ENCODE measurements around the gene ADORA1. TPM values are rescaled to one million over a fixed set of nuclear protein-coding genes. Genes with fewer than 3 reads are reported as not detected.

The ADORA1 gene
- polyA plus RNA-seq, 4 donors, result 0.38 to 1.4 (median 0.54) TPM; not detected in 1

GRCh38 chr1:203146537-203146936, 19.0 kb downstream of the ADORA1 start:
- Histone ChIP-seq H3K27me3 (ENCODE audit: control insufficient read depth in 3 of 3, insufficient read depth in 3 of 3, low read length in 3 of 3) (no peaks in the 10 kb centered on the region), H3K4me1 (ENCODE audit: control insufficient read depth in 3 of 3, insufficient read depth in 2 of 3, low read depth in 1 of 3, low read length in 2 of 3) (peaks cover 0 to 5% (median 0%) of the 10 kb centered on the region in 3 donors), H3K36me3 (ENCODE audit: control insufficient read depth in 3 of 3, insufficient read depth in 2 of 3, low read depth in 1 of 3, low read length in 3 of 3) (no peaks in the 10 kb centered on the region), H3K27ac (ENCODE audit: low read depth in 1 of 3, low read length in 2 of 3) (no peak overlapping the region), H3K4me3 (ENCODE audit: low read depth in 1 of 3, low read length in 3 of 3) (no peak overlapping the region), H3K9me3 (ENCODE audit: control insufficient read depth in 2 of 2, insufficient read depth in 1 of 2, low read depth in 1 of 2, low read length in 1 of 2) (peaks cover 0 to 3% of the 10 kb centered on the region in 2 donors)
- DNase-seq (no peak), FAIRE-seq (no peak)
- WGBS, 3 donors, result 81 to 94% (median 93%) methylated on average over 7 of the region's 7 CpGs

GRCh38 chr1:203147376-203147775, 19.9 kb downstream of the ADORA1 start:
- H3K9me3 ChIP-seq (ENCODE audit: control insufficient read depth in 2 of 2, insufficient read depth in 1 of 2, low read depth in 1 of 2, low read length in 1 of 2), result peaks cover 0 to 3% of the 10 kb centered on the region in 2 donors
- no peak for FAIRE-seq
- H3K36me3 ChIP-seq (ENCODE audit: control insufficient read depth in 3 of 3, insufficient read depth in 2 of 3, low read depth in 1 of 3, low read length in 3 of 3), result no peaks in the 10 kb centered on the region
- H3K27me3 ChIP-seq (ENCODE audit: control insufficient read depth in 3 of 3, insufficient read depth in 3 of 3, low read length in 3 of 3), result no peaks in the 10 kb centered on the region
- peaks cover 0 to 11% (median 0%) of the 10 kb centered on the region in 3 donors for H3K4me1 ChIP-seq (ENCODE audit: control insufficient read depth in 3 of 3, insufficient read depth in 2 of 3, low read depth in 1 of 3, low read length in 2 of 3)
- DNase-seq, result no peak
- 84 to 88% (median 86%) methylated on average over 5 of the region's 5 CpGs for WGBS, 3 donors
- H3K27ac ChIP-seq (ENCODE audit: low read depth in 1 of 3, low read length in 2 of 3), result no peak overlapping the region
- no peak overlapping the region for H3K4me3 ChIP-seq (ENCODE audit: low read depth in 1 of 3, low read length in 3 of 3)

- no peak overlapping the region for H3K4me3 ChIP-seq (ENCODE audit: low read depth in 1 of 3, low read length in 3 of 3)
- H3K27me3 ChIP-seq (ENCODE audit: control insufficient read depth in 3 of 3, insufficient read depth in 3 of 3, low read length in 3 of 3), result no peaks in the 10 kb centered on the region
- peaks cover 0 to 13% (median 0%) of the 10 kb centered on the region in 3 donors for H3K4me1 ChIP-seq (ENCODE audit: control insufficient read depth in 3 of 3, insufficient read depth in 2 of 3, low read depth in 1 of 3, low read length in 2 of 3)
- no peak overlapping the region for H3K27ac ChIP-seq (ENCODE audit: low read depth in 1 of 3, low read length in 2 of 3)
- WGBS, 3 donors, result 91 to 93% (median 92%) methylated on average over 5 of the region's 5 CpGs
- peaks cover 0 to under 1% of the 10 kb centered on the region in 2 donors for H3K9me3 ChIP-seq (ENCODE audit: control insufficient read depth in 2 of 2, insufficient read depth in 1 of 2, low read depth in 1 of 2, low read length in 1 of 2)
- no peaks in the 10 kb centered on the region for H3K36me3 ChIP-seq (ENCODE audit: control insufficient read depth in 3 of 3, insufficient read depth in 2 of 3, low read depth in 1 of 3, low read length in 3 of 3)
- FAIRE-seq (no peak), DNase-seq (peak in 1 of 2 donors; percentile 14)
These were observed 20.6 kb downstream of the ADORA1 start for GRCh38 chr1:203148127-203148526.

- H3K4me1 ChIP-seq (ENCODE audit: control insufficient read depth in 3 of 3, insufficient read depth in 2 of 3, low read depth in 1 of 3, low read length in 2 of 3), result peaks cover 0 to 13% (median 0%) of the 10 kb centered on the region in 3 donors
- no peaks in the 10 kb centered on the region for H3K9me3 ChIP-seq (ENCODE audit: control insufficient read depth in 2 of 2, insufficient read depth in 1 of 2, low read depth in 1 of 2, low read length in 1 of 2)
- 86 to 91% (median 90%) methylated on average over 12 of the region's 12 CpGs for WGBS, 3 donors
- H3K27ac ChIP-seq (ENCODE audit: low read depth in 1 of 3, low read length in 2 of 3), result no peak overlapping the region
- no peak for DNase-seq
- no peaks in the 10 kb centered on the region for H3K27me3 ChIP-seq (ENCODE audit: control insufficient read depth in 3 of 3, insufficient read depth in 3 of 3, low read length in 3 of 3)
- H3K36me3 ChIP-seq (ENCODE audit: control insufficient read depth in 3 of 3, insufficient read depth in 2 of 3, low read depth in 1 of 3, low read length in 3 of 3), result no peaks in the 10 kb centered on the region
- H3K4me3 ChIP-seq (ENCODE audit: low read depth in 1 of 3, low read length in 3 of 3), result no peak overlapping the region
- no peak for FAIRE-seq
These were observed 21.1 kb downstream of the ADORA1 start for GRCh38 chr1:203148579-203148978.

- H3K4me3 ChIP-seq (ENCODE audit: low read depth in 1 of 3, low read length in 3 of 3), result no peak overlapping the region
- no peaks in the 10 kb centered on the region for H3K9me3 ChIP-seq (ENCODE audit: control insufficient read depth in 2 of 2, insufficient read depth in 1 of 2, low read depth in 1 of 2, low read length in 1 of 2)
- FAIRE-seq (no peak), DNase-seq (no peak)
- WGBS, 3 donors, result 69 to 72% (median 70%) methylated on average over 7 of the region's 7 CpGs
- H3K4me1 ChIP-seq (ENCODE audit: control insufficient read depth in 3 of 3, insufficient read depth in 2 of 3, low read depth in 1 of 3, low read length in 2 of 3), result peaks cover 0 to 13% (median 0%) of the 10 kb centered on the region in 3 donors
- H3K27ac ChIP-seq (ENCODE audit: low read depth in 1 of 3, low read length in 2 of 3), result no peak overlapping the region
- no peaks in the 10 kb centered on the region for H3K27me3 ChIP-seq (ENCODE audit: control insufficient read depth in 3 of 3, insufficient read depth in 3 of 3, low read length in 3 of 3)
- no peaks in the 10 kb centered on the region for H3K36me3 ChIP-seq (ENCODE audit: control insufficient read depth in 3 of 3, insufficient read depth in 2 of 3, low read depth in 1 of 3, low read length in 3 of 3)
These were observed 21.8 kb downstream of the ADORA1 start for GRCh38 chr1:203149188-203149840.

GRCh38 chr1:203150511-203151297, 23.2 kb downstream of the ADORA1 start:
- DNase-seq (no peak), FAIRE-seq (no peak)
- 61 to 78% (median 71%) methylated on average over 9 of the region's 9 CpGs for WGBS, 3 donors
- no peaks in the 10 kb centered on the region for H3K36me3 ChIP-seq (ENCODE audit: control insufficient read depth in 3 of 3, insufficient read depth in 2 of 3, low read depth in 1 of 3, low read length in 3 of 3)
- H3K4me1 ChIP-seq (ENCODE audit: control insufficient read depth in 3 of 3, insufficient read depth in 2 of 3, low read depth in 1 of 3, low read length in 2 of 3), result peaks cover 0 to 13% (median 0%) of the 10 kb centered on the region in 3 donors
- H3K9me3 ChIP-seq (ENCODE audit: control insufficient read depth in 2 of 2, insufficient read depth in 1 of 2, low read depth in 1 of 2, low read length in 1 of 2), result no peaks in the 10 kb centered on the region
- H3K27me3 ChIP-seq (ENCODE audit: control insufficient read depth in 3 of 3, insufficient read depth in 3 of 3, low read length in 3 of 3), result no peaks in the 10 kb centered on the region
- H3K4me3 ChIP-seq (ENCODE audit: low read depth in 1 of 3, low read length in 3 of 3), result no peak overlapping the region
- H3K27ac ChIP-seq (ENCODE audit: low read depth in 1 of 3, low read length in 2 of 3), result no peak overlapping the region

- H3K4me3 ChIP-seq (ENCODE audit: low read depth in 1 of 3, low read length in 3 of 3), result no peak overlapping the region
- no peak for FAIRE-seq
- WGBS, 3 donors, result 48 to 63% (median 52%) methylated on average over 9 of the region's 9 CpGs
- no peak for DNase-seq
- no peak overlapping the region for H3K27ac ChIP-seq (ENCODE audit: low read depth in 1 of 3, low read length in 2 of 3)
- H3K27me3 ChIP-seq (ENCODE audit: control insufficient read depth in 3 of 3, insufficient read depth in 3 of 3, low read length in 3 of 3), result no peaks in the 10 kb centered on the region
- H3K36me3 ChIP-seq (ENCODE audit: control insufficient read depth in 3 of 3, insufficient read depth in 2 of 3, low read depth in 1 of 3, low read length in 3 of 3), result no peaks in the 10 kb centered on the region
- H3K9me3 ChIP-seq (ENCODE audit: control insufficient read depth in 2 of 2, insufficient read depth in 1 of 2, low read depth in 1 of 2, low read length in 1 of 2), result no peaks in the 10 kb centered on the region
- peaks cover 0 to 15% (median 0%) of the 10 kb centered on the region in 3 donors for H3K4me1 ChIP-seq (ENCODE audit: control insufficient read depth in 3 of 3, insufficient read depth in 2 of 3, low read depth in 1 of 3, low read length in 2 of 3)
These were observed 24.0 kb downstream of the ADORA1 start for GRCh38 chr1:203151362-203152157.
